ENCODE results near the gene WNK2. TPM values are rescaled to one million over a fixed set of nuclear protein-coding genes. Genes with fewer than 3 reads are reported as not detected.

WNK2 gene
- total RNA-seq, 1 experiment from 2014 or later, result 69.4 TPM

- H4K91ac ChIP-seq (ENCODE audit: insufficient read length, low read depth, low read length), result no peak overlapping the region
- no peak overlapping the region for H3K9ac ChIP-seq (ENCODE audit: extremely low read depth, insufficient read length, low read length)
- H3K23ac ChIP-seq (ENCODE audit: insufficient read length, low read depth, low read length), result no peak overlapping the region
- Mint-ChIP-seq H3K4me3 (peak overlapping the region in 1 of 2 experiments; percentile 44; a peak in 1 of 5 replicates), H3K9me3 (no peaks in the 10 kb centered on the region; a peak in 1 of 5 replicates), H3K27me3 (ENCODE audit: low read depth) (peaks cover 2% of the 10 kb centered on the region; the same call in 1 of the 2 replicates), H3K36me3 (ENCODE audit: insufficient read depth in 1 of 3, low read depth in 3 of 3) (no peaks in the 10 kb centered on the region), H3K27ac (peak overlapping the region in 1 of 3 experiments; percentile 56; a peak in 1 of 7 replicates), H3K4me1 (peaks cover 5 to 8% of the 10 kb centered on the region in 2 experiments)
- H3K79me2 ChIP-seq (ENCODE audit: insufficient read depth, low read length), result no peaks in the 10 kb centered on the region
- no peak overlapping the region for H2BK20ac ChIP-seq (ENCODE audit: low read depth, low read length, poor library complexity, severe bottlenecking)
- DNase-seq, result peak; percentile 94
- H3T11ph ChIP-seq (ENCODE audit: low read length), result no peak overlapping the region
- H3K79me1 ChIP-seq (ENCODE audit: insufficient read depth, low read depth, low read length, poor library complexity, severe bottlenecking), result no peaks in the 10 kb centered on the region
- TF ChIP-seq, protein P1, sequence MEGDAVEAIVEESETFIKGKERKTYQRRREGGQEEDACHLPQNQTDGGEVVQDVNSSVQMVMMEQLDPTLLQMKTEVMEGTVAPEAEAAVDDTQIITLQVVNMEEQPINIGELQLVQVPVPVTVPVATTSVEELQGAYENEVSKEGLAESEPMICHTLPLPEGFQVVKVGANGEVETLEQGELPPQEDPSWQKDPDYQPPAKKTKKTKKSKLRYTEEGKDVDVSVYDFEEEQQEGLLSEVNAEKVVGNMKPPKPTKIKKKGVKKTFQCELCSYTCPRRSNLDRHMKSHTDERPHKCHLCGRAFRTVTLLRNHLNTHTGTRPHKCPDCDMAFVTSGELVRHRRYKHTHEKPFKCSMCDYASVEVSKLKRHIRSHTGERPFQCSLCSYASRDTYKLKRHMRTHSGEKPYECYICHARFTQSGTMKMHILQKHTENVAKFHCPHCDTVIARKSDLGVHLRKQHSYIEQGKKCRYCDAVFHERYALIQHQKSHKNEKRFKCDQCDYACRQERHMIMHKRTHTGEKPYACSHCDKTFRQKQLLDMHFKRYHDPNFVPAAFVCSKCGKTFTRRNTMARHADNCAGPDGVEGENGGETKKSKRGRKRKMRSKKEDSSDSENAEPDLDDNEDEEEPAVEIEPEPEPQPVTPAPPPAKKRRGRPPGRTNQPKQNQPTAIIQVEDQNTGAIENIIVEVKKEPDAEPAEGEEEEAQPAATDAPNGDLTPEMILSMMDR (conservative IDR thresholded peaks at IDR 0.05), result peak; percentile 99
- H4K5ac ChIP-seq (ENCODE audit: insufficient read length, low read depth, low read length), result no peak overlapping the region
- no peaks in the 10 kb centered on the region for H3K27me3 ChIP-seq (ENCODE audit: insufficient read depth, low read length)
- H4K20me1 ChIP-seq (ENCODE audit: control insufficient read depth, insufficient read depth, insufficient read length), result no peaks in the 10 kb centered on the region
- no peak overlapping the region for H3K14ac ChIP-seq (ENCODE audit: insufficient read depth, low read length)
- no peak overlapping the region for H3K27ac ChIP-seq (ENCODE audit: insufficient read length, low read depth, low read length)
- H2AK5ac ChIP-seq (ENCODE audit: insufficient read length, low read length), result no peak overlapping the region
- no peak overlapping the region for H2BK5ac ChIP-seq (ENCODE audit: insufficient read length, low read length)
- no peaks in the 10 kb centered on the region for H3K23me2 ChIP-seq (ENCODE audit: insufficient read length, low read depth, low read length, poor library complexity, severe bottlenecking)
- no peak overlapping the region for H3K4me2 ChIP-seq (ENCODE audit: insufficient read depth, insufficient read length, low read length)
- no peaks in the 10 kb centered on the region for H3K9me3 ChIP-seq (ENCODE audit: control insufficient read depth, low read depth, low read length)
- no peak overlapping the region for H2AFZ ChIP-seq (ENCODE audit: low read length)
- WGBS (ENCODE audit: extremely low coverage, insufficient read length, low lambda C conversion rate), result no CpG with 5 or more reads among the region's 19 CpGs
- no peak overlapping the region for H2BK120ac ChIP-seq (ENCODE audit: low read depth, low read length, poor library complexity, severe bottlenecking)
- no peak overlapping the region for H3K56ac ChIP-seq (ENCODE audit: insufficient read length, low read depth, low read length)
- H3K18ac ChIP-seq (ENCODE audit: insufficient read length, low read depth, low read length), result no peak overlapping the region
- no peak overlapping the region for H3K4ac ChIP-seq (ENCODE audit: low read depth, low read length)
- H4K8ac ChIP-seq (replicated peaks; ENCODE audit: insufficient read length, low read depth, low read length), result no peak overlapping the region
- no peak overlapping the region for H2BK15ac ChIP-seq (ENCODE audit: low read depth, low read length)
- no peak overlapping the region for H2BK12ac ChIP-seq (ENCODE audit: insufficient read length, low read depth, low read length)
- H3K4me1 ChIP-seq (ENCODE audit: insufficient read depth, low read length), result no peaks in the 10 kb centered on the region
Observed at GRCh38 chr9:93159601-93160471, 24.1 kb upstream of the WNK2 start.

All from H9 (cell line).